HepG2 (cell line): ENCODE data around the gene OSCP1. TPM values are rescaled to one million over a fixed set of nuclear protein-coding genes. Genes with fewer than 3 reads are reported as not detected.

Experiments
- BRF2 ChIP-seq: sonication (generic); formaldehyde crosslinking; IDR thresholded peaks from 2 replicates; pipeline ENCODE4 v1.8.1; 2022; ENCODE audit warnings: mild to moderate bottlenecking, missing genetic modification reagents
- CEBPG ChIP-seq: IDR thresholded peaks from 2 replicates; pipeline ENCODE4 v1.6.1; 2016
- MXD4 ChIP-seq: IDR thresholded peaks from 2 replicates; pipeline ENCODE4 v1.6.1; 2016; ENCODE audit warnings: mild to moderate bottlenecking, missing biosample characterization, missing genetic modification reagents
- MXI1 ChIP-seq: IDR thresholded peaks from 3 replicates; pipeline ENCODE4 v1.6.1; 2012; ENCODE audit warnings: low read depth, low read length, inconsistent platforms, borderline replicate concordance
- NFE2L1 ChIP-seq: sonication (generic); formaldehyde crosslinking; IDR thresholded peaks from 2 replicates; pipeline ENCODE4 v1.4.0; 2020; ENCODE audit warnings: missing genetic modification reagents, mild to moderate bottlenecking, borderline replicate concordance
- NRL ChIP-seq: sonication (generic); formaldehyde crosslinking; IDR thresholded peaks from 2 replicates; pipeline ENCODE4 v1.5.0; 2020; ENCODE audit warnings: missing genetic modification reagents, mild to moderate bottlenecking, moderate library complexity, borderline replicate concordance
- RFX1 ChIP-seq: fragments of 450-650 bp; IDR thresholded peaks from 2 replicates; pipeline ENCODE4 v1.6.1; 2017
- TAF1 ChIP-seq: sonication (generic); formaldehyde crosslinking; IDR thresholded peaks from 2 replicates; pipeline ENCODE4 v1.4.0; 2020; ENCODE audit warnings: missing genetic modification reagents
- TGIF2 ChIP-seq: IDR thresholded peaks from 2 replicates; pipeline ENCODE4 v1.6.1; 2016; ENCODE audit warnings: control low read depth, missing compliant biosample characterization
- TMF1 ChIP-seq: sonication (generic); formaldehyde crosslinking; IDR thresholded peaks from 2 replicates; pipeline ENCODE4 v1.8.1; 2022; ENCODE audit warnings: low read depth, missing genetic modification reagents
- ZFP41 ChIP-seq: sonication (generic); formaldehyde crosslinking; IDR thresholded peaks from 2 replicates; pipeline ENCODE4 v1.4.0; 2020; ENCODE audit warnings: mild to moderate bottlenecking, missing genetic modification reagents, borderline replicate concordance
- ZMYM3 ChIP-seq: sonication (generic); formaldehyde crosslinking; IDR thresholded peaks from 2 replicates; pipeline ENCODE4 v1.5.1; 2020; ENCODE audit warnings: mild to moderate bottlenecking, missing genetic modification reagents
- ZNF441 ChIP-seq: sonication (generic); formaldehyde crosslinking; IDR thresholded peaks from 2 replicates; pipeline ENCODE4 v1.7.0; 2021; ENCODE audit warnings: missing genetic modification reagents, borderline replicate concordance
- ZNF572 ChIP-seq: sonication (generic); formaldehyde crosslinking; IDR thresholded peaks from 2 replicates; pipeline ENCODE4 v1.5.1; 2020; ENCODE audit warnings: mild to moderate bottlenecking, missing genetic modification reagents
- ZNF788 ChIP-seq: sonication (generic); formaldehyde crosslinking; IDR thresholded peaks from 2 replicates; pipeline ENCODE4 v1.5.0; 2020; ENCODE audit warnings: mild to moderate bottlenecking, missing genetic modification reagents, borderline replicate concordance
- polyA plus RNA-seq, 8 experiments: library from polyadenylated mRNA; depleted of rRNA in 3 of 8; stranded (reverse) in 7 of 8; unstranded in 1 of 8; fragments of >200 nt; fragmentation: Illumina TruSeq in 4 of 8; extraction: Trizol in 4 of 8; gene quantifications; 2 replicates each; pipeline versions ENCODE4 v1.2.1 to v1.2.3, GENCODE V29; 2011 to 2016; ENCODE audit warnings: low read depth in 4 of 8, missing spikeins in 1 of 8, mixed read lengths in 1 of 8; ENCODE audit not compliant: insufficient read depth in 1 of 8
- total RNA-seq, 5 experiments: library from RNA; depleted of rRNA; stranded (reverse); fragments of >200 nt; fragmentation: Illumina TruSeq; extraction: Trizol; gene quantifications; 2 replicates each; pipeline ENCODE4 v1.2.3, GENCODE V29; 2016; ENCODE audit warnings: low read depth in 1 of 5
- TF ChIP-seq, protein P1 (sequence below): sonication (generic); formaldehyde crosslinking; IDR thresholded peaks from 2 replicates; pipeline ENCODE4 v1.5.0; 2020; ENCODE audit warnings: mild to moderate bottlenecking, missing genetic modification reagents, borderline replicate concordance
- TF ChIP-seq, protein P2 (sequence below): sonication (generic); formaldehyde crosslinking; IDR thresholded peaks from 2 replicates; pipeline ENCODE4 v1.5.1; 2020; ENCODE audit warnings: mild to moderate bottlenecking, missing genetic modification reagents, moderate library complexity

OSCP1 gene
- total and polyA plus RNA-seq, 2 of the 13 experiments (the other 11 are each of a cell fraction or from before 2014, with no cell fraction given), result 0.60 to 0.84 TPM

- TF ChIP-seq, protein P1, sequence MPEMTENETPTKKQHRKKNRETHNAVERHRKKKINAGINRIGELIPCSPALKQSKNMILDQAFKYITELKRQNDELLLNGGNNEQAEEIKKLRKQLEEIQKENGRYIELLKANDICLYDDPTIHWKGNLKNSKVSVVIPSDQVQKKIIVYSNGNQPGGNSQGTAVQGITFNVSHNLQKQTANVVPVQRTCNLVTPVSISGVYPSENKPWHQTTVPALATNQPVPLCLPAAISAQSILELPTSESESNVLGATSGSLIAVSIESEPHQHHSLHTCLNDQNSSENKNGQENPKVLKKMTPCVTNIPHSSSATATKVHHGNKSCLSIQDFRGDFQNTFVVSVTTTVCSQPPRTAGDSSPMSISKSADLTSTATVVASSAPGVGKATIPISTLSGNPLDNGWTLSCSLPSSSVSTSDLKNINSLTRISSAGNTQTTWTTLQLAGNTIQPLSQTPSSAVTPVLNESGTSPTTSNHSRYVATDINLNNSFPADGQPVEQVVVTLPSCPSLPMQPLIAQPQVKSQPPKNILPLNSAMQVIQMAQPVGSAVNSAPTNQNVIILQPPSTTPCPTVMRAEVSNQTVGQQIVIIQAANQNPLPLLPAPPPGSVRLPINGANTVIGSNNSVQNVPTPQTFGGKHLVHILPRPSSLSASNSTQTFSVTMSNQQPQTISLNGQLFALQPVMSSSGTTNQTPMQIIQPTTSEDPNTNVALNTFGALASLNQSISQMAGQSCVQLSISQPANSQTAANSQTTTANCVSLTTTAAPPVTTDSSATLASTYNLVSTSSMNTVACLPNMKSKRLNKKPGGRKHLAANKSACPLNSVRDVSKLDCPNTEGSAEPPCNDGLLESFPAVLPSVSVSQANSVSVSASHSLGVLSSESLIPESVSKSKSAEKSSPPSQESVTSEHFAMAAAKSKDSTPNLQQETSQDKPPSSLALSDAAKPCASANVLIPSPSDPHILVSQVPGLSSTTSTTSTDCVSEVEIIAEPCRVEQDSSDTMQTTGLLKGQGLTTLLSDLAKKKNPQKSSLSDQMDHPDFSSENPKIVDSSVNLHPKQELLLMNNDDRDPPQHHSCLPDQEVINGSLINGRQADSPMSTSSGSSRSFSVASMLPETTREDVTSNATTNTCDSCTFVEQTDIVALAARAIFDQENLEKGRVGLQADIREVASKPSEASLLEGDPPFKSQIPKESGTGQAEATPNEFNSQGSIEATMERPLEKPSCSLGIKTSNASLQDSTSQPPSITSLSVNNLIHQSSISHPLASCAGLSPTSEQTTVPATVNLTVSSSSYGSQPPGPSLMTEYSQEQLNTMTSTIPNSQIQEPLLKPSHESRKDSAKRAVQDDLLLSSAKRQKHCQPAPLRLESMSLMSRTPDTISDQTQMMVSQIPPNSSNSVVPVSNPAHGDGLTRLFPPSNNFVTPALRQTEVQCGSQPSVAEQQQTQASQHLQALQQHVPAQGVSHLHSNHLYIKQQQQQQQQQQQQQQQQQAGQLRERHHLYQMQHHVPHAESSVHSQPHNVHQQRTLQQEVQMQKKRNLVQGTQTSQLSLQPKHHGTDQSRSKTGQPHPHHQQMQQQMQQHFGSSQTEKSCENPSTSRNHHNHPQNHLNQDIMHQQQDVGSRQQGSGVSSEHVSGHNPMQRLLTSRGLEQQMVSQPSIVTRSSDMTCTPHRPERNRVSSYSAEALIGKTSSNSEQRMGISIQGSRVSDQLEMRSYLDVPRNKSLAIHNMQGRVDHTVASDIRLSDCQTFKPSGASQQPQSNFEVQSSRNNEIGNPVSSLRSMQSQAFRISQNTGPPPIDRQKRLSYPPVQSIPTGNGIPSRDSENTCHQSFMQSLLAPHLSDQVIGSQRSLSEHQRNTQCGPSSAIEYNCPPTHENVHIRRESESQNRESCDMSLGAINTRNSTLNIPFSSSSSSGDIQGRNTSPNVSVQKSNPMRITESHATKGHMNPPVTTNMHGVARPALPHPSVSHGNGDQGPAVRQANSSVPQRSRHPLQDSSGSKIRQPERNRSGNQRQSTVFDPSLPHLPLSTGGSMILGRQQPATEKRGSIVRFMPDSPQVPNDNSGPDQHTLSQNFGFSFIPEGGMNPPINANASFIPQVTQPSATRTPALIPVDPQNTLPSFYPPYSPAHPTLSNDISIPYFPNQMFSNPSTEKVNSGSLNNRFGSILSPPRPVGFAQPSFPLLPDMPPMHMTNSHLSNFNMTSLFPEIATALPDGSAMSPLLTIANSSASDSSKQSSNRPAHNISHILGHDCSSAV (CRISPR knock-in tag), result no peak
- TF ChIP-seq NFE2L1 (CRISPR knock-in tag) (no peak), ZNF572 (CRISPR knock-in tag) (no peak), TMF1 (CRISPR knock-in tag) (no peak), TAF1 (CRISPR knock-in tag) (no peak), BRF2 (CRISPR knock-in tag) (no peak), NRL (CRISPR knock-in tag) (no peak), TGIF2 (CRISPR knock-in tag) (no peak), MXD4 (CRISPR knock-in tag) (no peak), ZMYM3 (CRISPR knock-in tag) (no peak), ZNF788 (CRISPR knock-in tag) (no peak; the same call in 1 of the 2 replicates), ZNF441 (no peak), CEBPG (CRISPR knock-in tag) (peak; percentile 29; the same call in 1 of the 2 replicates), RFX1 (no peak), MXI1 (no peak), ZFP41 (CRISPR knock-in tag) (no peak)
- TF ChIP-seq, protein P2, sequence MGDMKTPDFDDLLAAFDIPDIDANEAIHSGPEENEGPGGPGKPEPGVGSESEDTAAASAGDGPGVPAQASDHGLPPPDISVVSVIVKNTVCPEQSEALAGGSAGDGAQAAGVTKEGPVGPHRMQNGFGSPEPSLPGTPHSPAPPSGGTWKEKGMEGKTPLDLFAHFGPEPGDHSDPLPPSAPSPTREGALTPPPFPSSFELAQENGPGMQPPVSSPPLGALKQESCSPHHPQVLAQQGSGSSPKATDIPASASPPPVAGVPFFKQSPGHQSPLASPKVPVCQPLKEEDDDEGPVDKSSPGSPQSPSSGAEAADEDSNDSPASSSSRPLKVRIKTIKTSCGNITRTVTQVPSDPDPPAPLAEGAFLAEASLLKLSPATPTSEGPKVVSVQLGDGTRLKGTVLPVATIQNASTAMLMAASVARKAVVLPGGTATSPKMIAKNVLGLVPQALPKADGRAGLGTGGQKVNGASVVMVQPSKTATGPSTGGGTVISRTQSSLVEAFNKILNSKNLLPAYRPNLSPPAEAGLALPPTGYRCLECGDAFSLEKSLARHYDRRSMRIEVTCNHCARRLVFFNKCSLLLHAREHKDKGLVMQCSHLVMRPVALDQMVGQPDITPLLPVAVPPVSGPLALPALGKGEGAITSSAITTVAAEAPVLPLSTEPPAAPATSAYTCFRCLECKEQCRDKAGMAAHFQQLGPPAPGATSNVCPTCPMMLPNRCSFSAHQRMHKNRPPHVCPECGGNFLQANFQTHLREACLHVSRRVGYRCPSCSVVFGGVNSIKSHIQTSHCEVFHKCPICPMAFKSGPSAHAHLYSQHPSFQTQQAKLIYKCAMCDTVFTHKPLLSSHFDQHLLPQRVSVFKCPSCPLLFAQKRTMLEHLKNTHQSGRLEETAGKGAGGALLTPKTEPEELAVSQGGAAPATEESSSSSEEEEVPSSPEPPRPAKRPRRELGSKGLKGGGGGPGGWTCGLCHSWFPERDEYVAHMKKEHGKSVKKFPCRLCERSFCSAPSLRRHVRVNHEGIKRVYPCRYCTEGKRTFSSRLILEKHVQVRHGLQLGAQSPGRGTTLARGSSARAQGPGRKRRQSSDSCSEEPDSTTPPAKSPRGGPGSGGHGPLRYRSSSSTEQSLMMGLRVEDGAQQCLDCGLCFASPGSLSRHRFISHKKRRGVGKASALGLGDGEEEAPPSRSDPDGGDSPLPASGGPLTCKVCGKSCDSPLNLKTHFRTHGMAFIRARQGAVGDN (CRISPR knock-in tag), result peak; percentile 42
These were observed 81.0 kb downstream of the OSCP1 start (continued) for GRCh38 chr1:36369061-36369861.
